ENCODE results near the gene CTNNBL1. TPM values are rescaled to one million over a fixed set of nuclear protein-coding genes. Genes with fewer than 3 reads are reported as not detected.

CTNNBL1 gene, protein sequence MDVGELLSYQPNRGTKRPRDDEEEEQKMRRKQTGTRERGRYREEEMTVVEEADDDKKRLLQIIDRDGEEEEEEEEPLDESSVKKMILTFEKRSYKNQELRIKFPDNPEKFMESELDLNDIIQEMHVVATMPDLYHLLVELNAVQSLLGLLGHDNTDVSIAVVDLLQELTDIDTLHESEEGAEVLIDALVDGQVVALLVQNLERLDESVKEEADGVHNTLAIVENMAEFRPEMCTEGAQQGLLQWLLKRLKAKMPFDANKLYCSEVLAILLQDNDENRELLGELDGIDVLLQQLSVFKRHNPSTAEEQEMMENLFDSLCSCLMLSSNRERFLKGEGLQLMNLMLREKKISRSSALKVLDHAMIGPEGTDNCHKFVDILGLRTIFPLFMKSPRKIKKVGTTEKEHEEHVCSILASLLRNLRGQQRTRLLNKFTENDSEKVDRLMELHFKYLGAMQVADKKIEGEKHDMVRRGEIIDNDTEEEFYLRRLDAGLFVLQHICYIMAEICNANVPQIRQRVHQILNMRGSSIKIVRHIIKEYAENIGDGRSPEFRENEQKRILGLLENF
- 30.7 TPM for total RNA-seq

DNA sequence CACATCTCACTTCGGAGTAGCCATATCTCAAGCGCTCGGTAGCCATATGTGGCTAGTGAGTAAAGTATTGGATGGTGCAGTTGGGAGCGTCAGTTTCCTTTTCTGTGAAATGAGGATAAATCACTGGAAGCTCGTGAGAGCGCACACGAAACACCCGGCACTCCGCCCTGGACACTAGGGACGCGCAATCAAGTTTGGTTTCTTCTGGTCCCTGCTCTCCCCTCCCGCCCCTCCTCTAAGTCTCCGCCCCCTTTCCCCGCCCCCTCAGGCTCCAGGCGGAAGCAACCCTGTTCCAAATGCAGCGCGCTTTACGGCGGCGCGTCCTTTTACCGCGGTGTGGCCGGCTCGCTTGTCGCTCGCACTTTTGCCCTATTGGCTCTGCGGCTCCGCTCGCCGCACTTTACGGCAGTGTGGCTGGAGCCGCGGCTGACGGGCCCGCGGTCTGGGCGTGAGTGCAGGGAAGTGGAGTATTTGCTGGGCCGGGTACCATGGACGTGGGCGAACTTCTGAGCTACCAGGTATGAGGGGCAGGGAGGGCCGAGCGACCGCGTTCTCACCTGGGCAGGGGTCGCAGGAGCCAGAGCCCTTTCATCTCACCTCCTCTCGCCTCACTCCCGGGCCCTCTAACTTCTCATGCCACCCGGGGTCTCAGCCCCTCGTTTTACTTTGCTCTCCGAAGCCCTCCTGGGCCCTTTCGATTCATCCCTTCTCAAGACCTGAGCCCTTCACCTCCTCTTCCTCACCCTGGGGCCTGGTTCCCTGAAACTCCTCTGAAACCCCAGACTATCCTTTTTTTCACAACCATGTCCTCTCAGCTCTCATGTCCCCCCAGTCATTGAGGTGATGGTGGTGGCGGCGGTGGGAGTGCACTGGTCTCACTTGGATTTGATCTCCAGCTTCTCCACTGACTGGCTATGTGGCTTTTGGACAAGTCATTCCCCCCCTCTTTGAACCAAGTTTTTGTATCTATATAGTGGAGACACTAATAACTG, at the start of gene CTNNBL1:
Gene CTNNBL1 (plus strand): TSS at position 396 of the 992 bp plus-strand sequence. CDS start 93 bp downstream, at position 489.

DNA sequence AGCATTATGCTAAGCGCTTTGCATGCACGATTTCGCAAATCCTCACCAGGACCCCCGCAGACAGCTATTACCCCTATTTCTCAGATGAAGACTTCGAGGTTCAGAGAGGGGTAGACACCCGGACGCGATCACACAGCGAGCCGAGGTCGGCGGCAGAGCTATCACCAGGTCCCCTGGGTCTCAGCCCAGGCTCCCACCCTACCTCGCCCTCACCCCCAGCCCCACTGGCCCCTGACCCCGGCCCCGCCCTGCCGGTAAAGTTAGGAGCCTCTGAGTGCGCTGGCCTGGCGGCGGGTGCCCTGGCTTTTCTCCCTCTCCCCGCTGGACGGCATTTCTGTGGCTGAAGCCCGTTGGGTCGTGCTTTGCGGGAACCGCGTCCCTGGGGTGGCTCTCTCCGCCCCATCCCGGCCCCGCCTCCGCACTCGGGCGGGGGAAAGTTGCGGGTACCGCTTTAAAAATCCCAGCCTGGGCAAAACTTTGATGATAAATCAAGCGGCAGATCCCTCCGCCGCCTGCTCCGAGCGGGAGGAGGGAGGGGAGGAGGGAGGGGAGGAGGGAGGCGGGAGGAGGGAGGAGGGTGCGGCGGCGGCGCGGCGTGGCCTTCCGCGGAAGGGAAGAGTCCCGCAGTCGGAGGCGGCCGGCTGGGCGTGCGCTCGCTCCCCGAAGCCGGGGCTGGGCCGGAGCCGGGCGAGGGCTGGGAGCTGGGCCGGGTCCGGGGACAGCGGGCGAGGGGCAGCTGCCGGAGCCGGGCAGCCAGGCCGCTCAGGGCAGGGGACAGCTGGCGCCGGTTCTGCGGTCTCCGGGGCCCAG, 208.9 kb downstream of the CTNNBL1 start, which contains the start of gene VSTM2L:
Gene VSTM2L (plus strand): TSS at position 624 of the 810 bp plus-strand sequence. CDS start 224 bp downstream, outside the sequence.

Other genes starting within 250 kb of the CTNNBL1 start
- gene NNAT, start 172.8 kb upstream of the CTNNBL1 start, total RNA-seq, result 333 TPM
- 98.6 TPM for gene BLCAP, start 166.2 kb upstream of the CTNNBL1 start, total RNA-seq
- gene VSTM2L, start 209.1 kb downstream of the CTNNBL1 start, total RNA-seq, result 50.7 TPM